Measurements from ENCODE around the gene LHFPL3. TPM values are rescaled to one million over a fixed set of nuclear protein-coding genes. Genes with fewer than 3 reads are reported as not detected.

The LHFPL3 gene
- total RNA-seq, 1 experiment from 2014 or later, result not detected

- CTCF ChIA-PET, result no interaction called here
Observed at GRCh38 chr7:104951546-104951945, 623.1 kb downstream of the LHFPL3 start.

DNA sequence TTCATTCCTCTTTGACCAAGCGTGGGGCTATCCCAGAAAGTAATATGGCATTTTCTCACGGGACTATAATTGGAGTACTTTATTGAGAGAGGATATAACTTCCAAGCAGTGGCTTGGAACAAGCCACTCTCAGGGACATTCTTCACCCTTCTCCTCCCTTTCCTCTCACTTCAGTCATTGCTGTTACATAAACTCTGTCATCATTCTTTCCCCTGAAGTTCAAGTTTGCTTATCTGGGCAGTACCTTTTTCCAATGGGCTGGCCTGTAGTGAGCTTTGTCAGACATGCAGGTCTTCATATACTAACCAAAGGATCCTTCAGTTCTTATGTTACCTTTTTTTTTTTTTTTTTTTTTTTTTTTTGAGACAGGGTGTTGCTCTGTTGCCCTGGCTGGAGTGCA is 626.9 kb downstream of the LHFPL3 start:
- H3K9me2 ChIP-seq (ENCODE audit: insufficient read depth), result no peaks in the 10 kb centered on the region
- no peak overlapping the region for H2AFZ ChIP-seq (ENCODE audit: low read depth, low read length, poor library complexity, severe bottlenecking)
- no peak overlapping the region for H3K9ac ChIP-seq (ENCODE audit: low read length)
- BruUV-seq (replicated peaks), result no TSS peak
- ATAC-seq (no peak), DNase-seq (ENCODE audit: low read depth, low spot score) (no peak)
- H3K4me1 ChIP-seq (ENCODE audit: control insufficient read depth in 1 of 2, insufficient read depth in 2 of 2, low read length in 2 of 2), result no peaks in the 10 kb centered on the region
- H3K4me3 ChIP-seq (replicated peaks in 1 of 2; ENCODE audit: low read depth in 1 of 2, low read length in 2 of 2), result no peak overlapping the region
- no peaks in the 10 kb centered on the region for H3K27me3 ChIP-seq (ENCODE audit: insufficient read depth, low read length)
- ChIA-PET RAD21 (ENCODE audit: low non-redundant PET in 1 of 2, low total read pairs in 2 of 2, uncharacterized antibody in 2 of 2, unreplicated experiment in 2 of 2) (no interaction called here), CTCF (no interaction called here), POLR2A (no interaction called here)
- H3K27ac ChIP-seq (ENCODE audit: low read depth, low read length), result no peak overlapping the region
- H3K9me3 ChIP-seq (ENCODE audit: control insufficient read depth in 1 of 2, insufficient read depth in 1 of 2, low read depth in 1 of 2, low read length in 2 of 2), result no peaks in the 10 kb centered on the region
- intact Hi-C loops (cut with micrococcal nuclease), result no loop called here
- H3K36me3 ChIP-seq (ENCODE audit: control insufficient read depth in 1 of 2, insufficient read depth in 2 of 2, low read length in 2 of 2), result no peaks in the 10 kb centered on the region
- no peak overlapping the region for H3K4me2 ChIP-seq (ENCODE audit: low read length)
- no peaks in the 10 kb centered on the region for H4K20me1 ChIP-seq (ENCODE audit: insufficient read depth)
- no peaks in the 10 kb centered on the region for H3K79me2 ChIP-seq (ENCODE audit: insufficient read depth, low read length)
- TF ChIP-seq, protein P1, sequence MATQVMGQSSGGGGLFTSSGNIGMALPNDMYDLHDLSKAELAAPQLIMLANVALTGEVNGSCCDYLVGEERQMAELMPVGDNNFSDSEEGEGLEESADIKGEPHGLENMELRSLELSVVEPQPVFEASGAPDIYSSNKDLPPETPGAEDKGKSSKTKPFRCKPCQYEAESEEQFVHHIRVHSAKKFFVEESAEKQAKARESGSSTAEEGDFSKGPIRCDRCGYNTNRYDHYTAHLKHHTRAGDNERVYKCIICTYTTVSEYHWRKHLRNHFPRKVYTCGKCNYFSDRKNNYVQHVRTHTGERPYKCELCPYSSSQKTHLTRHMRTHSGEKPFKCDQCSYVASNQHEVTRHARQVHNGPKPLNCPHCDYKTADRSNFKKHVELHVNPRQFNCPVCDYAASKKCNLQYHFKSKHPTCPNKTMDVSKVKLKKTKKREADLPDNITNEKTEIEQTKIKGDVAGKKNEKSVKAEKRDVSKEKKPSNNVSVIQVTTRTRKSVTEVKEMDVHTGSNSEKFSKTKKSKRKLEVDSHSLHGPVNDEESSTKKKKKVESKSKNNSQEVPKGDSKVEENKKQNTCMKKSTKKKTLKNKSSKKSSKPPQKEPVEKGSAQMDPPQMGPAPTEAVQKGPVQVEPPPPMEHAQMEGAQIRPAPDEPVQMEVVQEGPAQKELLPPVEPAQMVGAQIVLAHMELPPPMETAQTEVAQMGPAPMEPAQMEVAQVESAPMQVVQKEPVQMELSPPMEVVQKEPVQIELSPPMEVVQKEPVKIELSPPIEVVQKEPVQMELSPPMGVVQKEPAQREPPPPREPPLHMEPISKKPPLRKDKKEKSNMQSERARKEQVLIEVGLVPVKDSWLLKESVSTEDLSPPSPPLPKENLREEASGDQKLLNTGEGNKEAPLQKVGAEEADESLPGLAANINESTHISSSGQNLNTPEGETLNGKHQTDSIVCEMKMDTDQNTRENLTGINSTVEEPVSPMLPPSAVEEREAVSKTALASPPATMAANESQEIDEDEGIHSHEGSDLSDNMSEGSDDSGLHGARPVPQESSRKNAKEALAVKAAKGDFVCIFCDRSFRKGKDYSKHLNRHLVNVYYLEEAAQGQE (IDR thresholded peaks at IDR 0.05; ENCODE audit: low read depth), result no peak
- TF ChIP-seq POLR2A (IDR thresholded peaks at IDR 0.05; ENCODE audit: borderline replicate concordance, extremely low read depth, insufficient read depth, insufficient read length) (no peak), EZH2phosphoT487 (IDR thresholded peaks at IDR 0.05; ENCODE audit: borderline replicate concordance) (no peak), MAX (IDR thresholded peaks at IDR 0.05) (no peak), SP1 (IDR thresholded peaks at IDR 0.05; ENCODE audit: low read depth) (no peak), ATF3 (IDR thresholded peaks at IDR 0.05) (no peak), TCF7L2 (IDR thresholded peaks at IDR 0.05; ENCODE audit: borderline replicate concordance, extremely low read depth, insufficient read depth, insufficient read length) (no peak), ELF1 (IDR thresholded peaks at IDR 0.05; ENCODE audit: borderline replicate concordance, low read depth) (no peak), CEBPB (IDR thresholded peaks at IDR 0.05; ENCODE audit: low read depth) (no peak), RAD21 (IDR thresholded peaks at IDR 0.05; ENCODE audit: low read depth) (no peak)

More at GRCh38 chr7:104951546-104951945, 623.1 kb downstream of the LHFPL3 start:
- Histone ChIP-seq H2AFZ (ENCODE audit: low read depth, low read length, poor library complexity, severe bottlenecking) (no peak overlapping the region), H3K9me2 (ENCODE audit: insufficient read depth) (no peaks in the 10 kb centered on the region), H3K79me2 (ENCODE audit: insufficient read depth, low read length) (no peaks in the 10 kb centered on the region), H4K20me1 (ENCODE audit: insufficient read depth) (no peaks in the 10 kb centered on the region), H3K36me3 (ENCODE audit: control insufficient read depth in 1 of 2, insufficient read depth in 2 of 2, low read length in 2 of 2) (no peaks in the 10 kb centered on the region), H3K4me2 (ENCODE audit: low read length) (no peak overlapping the region), H3K27me3 (ENCODE audit: insufficient read depth, low read length) (no peaks in the 10 kb centered on the region), H3K4me1 (ENCODE audit: control insufficient read depth in 1 of 2, insufficient read depth in 2 of 2, low read length in 2 of 2) (no peaks in the 10 kb centered on the region), H3K27ac (ENCODE audit: low read depth, low read length) (no peak overlapping the region), H3K9me3 (ENCODE audit: control insufficient read depth in 1 of 2, insufficient read depth in 1 of 2, low read depth in 1 of 2, low read length in 2 of 2) (no peaks in the 10 kb centered on the region), H3K4me3 (replicated peaks in 1 of 2; ENCODE audit: low read depth in 1 of 2, low read length in 2 of 2) (no peak overlapping the region), H3K9ac (ENCODE audit: low read length) (no peak overlapping the region)
- no TSS peak for BruUV-seq (replicated peaks)
- no peak for DNase-seq (ENCODE audit: low read depth, low spot score)
- POLR2A ChIA-PET, result no interaction called here
- no peak for TF ChIP-seq ZFX (IDR thresholded peaks at IDR 0.05)
- no peak for TF ChIP-seq ZBTB33 (IDR thresholded peaks at IDR 0.05; ENCODE audit: extremely low read depth, insufficient replicate concordance, low read length)
- no peak for TF ChIP-seq CEBPB (IDR thresholded peaks at IDR 0.05; ENCODE audit: low read depth)
- no peak for TF ChIP-seq CBX3 (IDR thresholded peaks at IDR 0.05; ENCODE audit: low read depth)
- TF ChIP-seq MAX (IDR thresholded peaks at IDR 0.05), result no peak
- no peak for ATAC-seq
- RAD21 ChIA-PET (ENCODE audit: low non-redundant PET in 1 of 2, low total read pairs in 2 of 2, uncharacterized antibody in 2 of 2, unreplicated experiment in 2 of 2), result no interaction called here
- intact Hi-C loops (cut with micrococcal nuclease), result no loop called here
